ENCODE results near the gene TRIM66.

- TF ChIP-seq, protein P1, sequence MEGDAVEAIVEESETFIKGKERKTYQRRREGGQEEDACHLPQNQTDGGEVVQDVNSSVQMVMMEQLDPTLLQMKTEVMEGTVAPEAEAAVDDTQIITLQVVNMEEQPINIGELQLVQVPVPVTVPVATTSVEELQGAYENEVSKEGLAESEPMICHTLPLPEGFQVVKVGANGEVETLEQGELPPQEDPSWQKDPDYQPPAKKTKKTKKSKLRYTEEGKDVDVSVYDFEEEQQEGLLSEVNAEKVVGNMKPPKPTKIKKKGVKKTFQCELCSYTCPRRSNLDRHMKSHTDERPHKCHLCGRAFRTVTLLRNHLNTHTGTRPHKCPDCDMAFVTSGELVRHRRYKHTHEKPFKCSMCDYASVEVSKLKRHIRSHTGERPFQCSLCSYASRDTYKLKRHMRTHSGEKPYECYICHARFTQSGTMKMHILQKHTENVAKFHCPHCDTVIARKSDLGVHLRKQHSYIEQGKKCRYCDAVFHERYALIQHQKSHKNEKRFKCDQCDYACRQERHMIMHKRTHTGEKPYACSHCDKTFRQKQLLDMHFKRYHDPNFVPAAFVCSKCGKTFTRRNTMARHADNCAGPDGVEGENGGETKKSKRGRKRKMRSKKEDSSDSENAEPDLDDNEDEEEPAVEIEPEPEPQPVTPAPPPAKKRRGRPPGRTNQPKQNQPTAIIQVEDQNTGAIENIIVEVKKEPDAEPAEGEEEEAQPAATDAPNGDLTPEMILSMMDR (IDR thresholded peaks at IDR 0.05), result no peak
- TF ChIP-seq POLR2A (IDR thresholded peaks at IDR 0.05) (no peak), POLR2AphosphoS5 (IDR thresholded peaks at IDR 0.05) (no peak), EP300 (IDR thresholded peaks at IDR 0.05; ENCODE audit: low read depth) (no peak)
Observed at GRCh38 chr11:8587915-8588314, 94.5 kb downstream of the TRIM66 start.
